A549 (cell line): ENCODE data around the gene VEZT. TPM values are rescaled to one million over a fixed set of nuclear protein-coding genes. Genes with fewer than 3 reads are reported as not detected.

Experiments used
- ATAC-seq, 2 experiments: fragments of 200-7000 bp in 1 of 2; fragments of >200 bp in 1 of 2; cut with Nextera tagmentation in 1 of 2; cut with Tn5 transposase in 1 of 2; 3 replicates each; pipeline versions ENCODE4 v1.8.0 to v1.9.1; 2018 to 2020; ENCODE audit warnings: mild to moderate bottlenecking in 1 of 2, moderate library complexity in 1 of 2
- CTCF ChIA-PET: fragments of 300-600 bp; sonication (Branson Sonifier 250); formaldehyde crosslinking; extraction: SDS; loops from one replicate; lab custom pipeline; 2021; ENCODE audit warnings: antibody characterized with exemption, inconsistent platforms; lab: Yijun Ruan, JAX
- POLR2A ChIA-PET: fragments of 350-600 bp; formaldehyde crosslinking; extraction: SDS; loops from one replicate; lab custom pipeline; 2021; ENCODE audit warnings: antibody characterized with exemption, inconsistent platforms; lab: Yijun Ruan, JAX
- DNase-seq, 2 experiments: peaks; one replicate each; pipeline versions ENCODE4 v3.0.0 to v3.0.0-alpha.2; 2011 to 2016; ENCODE audit warnings: low read depth in 1 of 2, low spot score in 1 of 2
- FAIRE-seq: peaks from 2 replicates; lab custom pipeline; 2011; peaks lifted over from hg19 to GRCh38; lab: Jason Lieb, UNC
- H3K27ac ChIP-seq, 2 experiments: fragments of >200 bp; sonication (Bioruptor Twin); formaldehyde crosslinking; 3 replicates each; pipeline ENCODE4 v1.5.1; 2016 to 2017
- H3K4me1 ChIP-seq: fragments of >200 bp; sonication (Bioruptor Twin); formaldehyde crosslinking; 3 replicates; pipeline ENCODE4 v1.6.1; 2016
- H3K4me2 ChIP-seq: fragments of >200 bp; sonication (Bioruptor Twin); formaldehyde crosslinking; 3 replicates; pipeline ENCODE4 v1.6.1; 2016
- H3K4me3 ChIP-seq: fragments of >200 bp; sonication (Bioruptor Twin); formaldehyde crosslinking; 3 replicates; pipeline ENCODE4 v1.5.1; 2016
- H3K9me3 ChIP-seq: fragments of >200 bp; sonication (Bioruptor Twin); formaldehyde crosslinking; 3 replicates; pipeline ENCODE4 v1.6.1; 2016
- CBX2 ChIP-seq: fragments of 200-600 bp; sonication (generic); IDR thresholded peaks from 2 replicates; pipeline ENCODE4 v1.6.1; 2016; ENCODE audit warnings: low read depth, mild to moderate bottlenecking, borderline replicate concordance
- CBX8 ChIP-seq: fragments of 200-600 bp; sonication (generic); IDR thresholded peaks from 2 replicates; pipeline ENCODE4 v1.6.1; 2016
- CEBPB ChIP-seq, 2 experiments: fragments of >200 bp in 1 of 2; sonication (Bioruptor Twin) in 1 of 2; formaldehyde crosslinking in 1 of 2; IDR thresholded peaks; 2 replicates each; pipeline ENCODE4 v1.6.1; 2012 to 2016
- CHD2 ChIP-seq: fragments of 150-350 bp; IDR thresholded peaks from 2 replicates; pipeline ENCODE4 v1.6.1; 2014; ENCODE audit warnings: low read length; ENCODE audit not compliant: partially characterized antibody
- CTCF ChIP-seq: fragments of >200 bp; sonication (Bioruptor Twin); formaldehyde crosslinking; IDR thresholded peaks from 3 replicates; pipeline ENCODE4 v1.5.1; 2016
- E2F6 ChIP-seq: IDR thresholded peaks from 2 replicates; pipeline ENCODE4 v1.6.1; 2012; ENCODE audit warnings: low read depth, borderline replicate concordance
- EHMT2 ChIP-seq: fragments of 200-600 bp; sonication (generic); IDR thresholded peaks from 2 replicates; pipeline ENCODE4 v1.6.1; 2016; ENCODE audit warnings: antibody characterized with exemption, low read depth, mild to moderate bottlenecking, moderate library complexity
- ELK1 ChIP-seq: fragments of 150-350 bp; IDR thresholded peaks from 2 replicates; pipeline ENCODE4 v1.6.1; 2014; ENCODE audit warnings: low read depth, mild to moderate bottlenecking, low read length
- HES2 ChIP-seq: fragments of >200 bp; sonication (Bioruptor Twin); formaldehyde crosslinking; IDR thresholded peaks from 2 replicates; pipeline ENCODE4 v1.6.1; 2016
- HEYL ChIP-seq: fragments of 250-450 bp; sonication (Bioruptor Pico); IDR thresholded peaks from 2 replicates; pipeline ENCODE4 v1.8.0; 2021; ENCODE audit warnings: mild to moderate bottlenecking, moderate library complexity
- HOXA7 ChIP-seq: fragments of 250-450 bp; sonication (Bioruptor Pico); IDR thresholded peaks from 2 replicates; pipeline ENCODE4 v1.5.0; 2020; ENCODE audit warnings: mild to moderate bottlenecking, moderate library complexity
- HOXB5 ChIP-seq: fragments of 250-450 bp; sonication (Bioruptor Pico); IDR thresholded peaks from 2 replicates; pipeline ENCODE4 v1.5.0; 2020; ENCODE audit warnings: mild to moderate bottlenecking, moderate library complexity
- JUN ChIP-seq, 2 experiments: fragments of >200 bp; sonication (Bioruptor Twin); formaldehyde crosslinking; IDR thresholded peaks; 2 replicates in 1 of 2; 3 replicates in 1 of 2; pipeline ENCODE4 v1.6.1; 2016 to 2017
- JUNB ChIP-seq: fragments of >200 bp; sonication (Bioruptor Twin); formaldehyde crosslinking; IDR thresholded peaks from 2 replicates; pipeline ENCODE4 v1.6.1; 2016
- MAFK ChIP-seq: fragments of 450-650 bp; IDR thresholded peaks from 2 replicates; pipeline ENCODE4 v1.6.1; 2014; ENCODE audit not compliant: partially characterized antibody
- MAX ChIP-seq: IDR thresholded peaks from 2 replicates; pipeline ENCODE4 v1.6.1; 2012
- MYC ChIP-seq: IDR thresholded peaks from 2 replicates; pipeline ENCODE4 v1.6.1; 2012; ENCODE audit warnings: mild to moderate bottlenecking, inconsistent platforms, low read length, improper control_type of control experiment, borderline replicate concordance
- NFE2L2 ChIP-seq: fragments of 150-350 bp; conservative IDR thresholded peaks from 2 replicates; pipeline ENCODE4 v1.6.1; 2014; ENCODE audit warnings: low read length
- PBX3 ChIP-seq: IDR thresholded peaks from 2 replicates; pipeline ENCODE4 v1.6.1; 2012
- POLR2A ChIP-seq: IDR thresholded peaks from 2 replicates; pipeline ENCODE4 v1.6.1; 2012; ENCODE audit warnings: mild to moderate bottlenecking, low read length
- RCOR1 ChIP-seq: fragments of 150-350 bp; IDR thresholded peaks from 2 replicates; pipeline ENCODE4 v1.6.1; 2014; ENCODE audit warnings: antibody characterized with exemption, low read length, low read depth
- REST ChIP-seq: fragments of 200-600 bp; sonication (generic); IDR thresholded peaks from 2 replicates; pipeline ENCODE4 v1.6.1; 2016; ENCODE audit warnings: antibody characterized with exemption, mild to moderate bottlenecking, moderate library complexity
- RFX5 ChIP-seq: fragments of 450-650 bp; IDR thresholded peaks from 2 replicates; pipeline ENCODE4 v1.7.1; 2014; ENCODE audit warnings: antibody characterized with exemption, mild to moderate bottlenecking, moderate library complexity
- SREBF2 ChIP-seq: fragments of 450-650 bp; IDR thresholded peaks from 2 replicates; pipeline ENCODE4 v1.6.1; 2014; ENCODE audit warnings: mild to moderate bottlenecking, moderate library complexity
- ZC3H11A ChIP-seq: fragments of 450-650 bp; IDR thresholded peaks from 2 replicates; pipeline ENCODE4 v1.6.1; 2014; ENCODE audit warnings: antibody characterized with exemption, mild to moderate bottlenecking
- ZSCAN20 ChIP-seq: fragments of 250-450 bp; sonication (Bioruptor Pico); IDR thresholded peaks from 2 replicates; pipeline ENCODE4 v1.8.0; 2022; ENCODE audit warnings: mild to moderate bottlenecking, moderate library complexity
- WGBS: methylation state at CpG from one replicate; pipeline ENCODE4 v1.1.6; 2017; ENCODE audit errors: missing lambda C conversion rate; 5-methylcytosine and 5-hydroxymethylcytosine counted together
- polyA plus RNA-seq, 4 experiments: library from polyadenylated mRNA; depleted of rRNA in 3 of 4; stranded (reverse); fragments of >200 nt; fragmentation: RNase III in 1 of 4; extraction: RNeasy Plus Mini Kit Qiagen cat#74134 plus additional on column Dnase treatment in 1 of 4; gene quantifications; 2 replicates in 3 of 4; 3 replicates in 1 of 4; pipeline ENCODE4 v1.2.3, GENCODE V29; 2011 to 2017

Gene VEZT
- polyA plus RNA-seq, 2 of the 4 experiments (the other 2 are of a cell fraction): 87.1 to 259 TPM

GRCh38 chr12:95261109-95261508 is 43.5 kb downstream of the VEZT start:
- no peak overlapping the region for H3K27ac ChIP-seq
- ChIA-PET CTCF (interaction anchor here (1.0 kb wide), 1 partner anchor 44 kb away, joined by 3 read pairs; the partner anchor contains the start of gene FGD6), POLR2A (no interaction called here)
- TF ChIP-seq CBX2: no peak
- TF ChIP-seq HEYL (CRISPR knock-in tag): no peak
- TF ChIP-seq CTCF: no peak
- no peak for TF ChIP-seq NFE2L2
- TF ChIP-seq ELK1: no peak
- TF ChIP-seq JUN (IDR thresholded peaks at IDR 0.05): no peak
- no peak for TF ChIP-seq RFX5
- TF ChIP-seq ZSCAN20: no peak
- no peak for TF ChIP-seq EHMT2
- no peak for TF ChIP-seq MAFK
- no peak for TF ChIP-seq HES2
- TF ChIP-seq CHD2: no peak
- 96% methylated on average over 4 of the region's 4 CpGs for WGBS
- ATAC-seq: no peak
- FAIRE-seq: no peak
- H3K4me3 ChIP-seq: no peak overlapping the region
- no peaks in the 10 kb centered on the region for H3K9me3 ChIP-seq
- H3K4me1 ChIP-seq: peaks cover 17% of the 10 kb centered on the region; the same call in 2 of the 3 replicates
- no peak overlapping the region for H3K4me2 ChIP-seq
- no peak for DNase-seq

- 77% methylated on average over 3 of the region's 3 CpGs for WGBS
Measured at GRCh38 chr12:95262808-95263207, 45.2 kb downstream of the VEZT start.

More at GRCh38 chr12:95262808-95263207, 45.2 kb downstream of the VEZT start:
- ATAC-seq (peak in 1 of 2 experiments; percentile 24; a peak in 2 of 6 replicates), FAIRE-seq (no peak), DNase-seq (no peak)
- no peak for TF ChIP-seq JUNB
- TF ChIP-seq ZC3H11A: no peak
- no peak for TF ChIP-seq E2F6
- TF ChIP-seq HOXA7 (CRISPR knock-in tag): no peak
- no peak for TF ChIP-seq MAX
- TF ChIP-seq PBX3: no peak
- no peak for TF ChIP-seq MYC
- no peak for TF ChIP-seq RCOR1
- TF ChIP-seq HOXB5 (CRISPR knock-in tag): no peak
- TF ChIP-seq SREBF2: no peak
- no peak for TF ChIP-seq POLR2A
- TF ChIP-seq CEBPB (IDR thresholded peaks at IDR 0.05): no peak
- TF ChIP-seq CBX8: no peak
- TF ChIP-seq REST: no peak
- no peak for TF ChIP-seq ELK1
- TF ChIP-seq NFE2L2: no peak
- no peak for TF ChIP-seq HES2
- H3K27ac ChIP-seq: no peak overlapping the region
- CTCF ChIA-PET: no interaction called here
- H3K4me3 ChIP-seq: no peak overlapping the region
- peaks cover 17% of the 10 kb centered on the region; the same call in 2 of the 3 replicates for H3K4me1 ChIP-seq
- no peak overlapping the region for H3K4me2 ChIP-seq
- POLR2A ChIA-PET: no interaction called here
- H3K9me3 ChIP-seq: no peaks in the 10 kb centered on the region
